Activated CD4-positive, alpha-beta T cell treated with anti-CD3 and anti-CD28 coated beads, Interleukin-2, amount 50 U/mL, for 48 hours (primary cell): ENCODE measurements around the gene ZFYVE1.
"Not testable (repeated sequence)": the region's sequence is repeated elsewhere in the genome, so short reads cannot be mapped to it uniquely, and the experiment has no call there.

ENCODE experiments used
- DNase-seq, 2 experiments: peaks; one replicate each; pipeline ENCODE4 v3.0.0-alpha.2; 2020

ZFYVE1 gene

GRCh38 chr14:72957213-72957612 is 69.7 kb downstream of the ZFYVE1 start:
- DNase-seq, result no peak

- DNase-seq, result not testable (repeated sequence)
Observed at GRCh38 chr14:72956741-72957140, 70.2 kb downstream of the ZFYVE1 start.

GRCh38 chr14:72952171-72952570 is 74.7 kb downstream of the ZFYVE1 start:
- no peak for DNase-seq

- peak; percentile 73 to 76 for DNase-seq
Observed at GRCh38 chr14:72948481-72949138, 78.3 kb downstream of the ZFYVE1 start.

GRCh38 chr14:72947366-72948160 is 79.3 kb downstream of the ZFYVE1 start:
- DNase-seq, result no peak

GRCh38 chr14:72946491-72946890 is 80.4 kb downstream of the ZFYVE1 start:
- DNase-seq, result no peak

GRCh38 chr14:72945356-72946027 is 81.4 kb downstream of the ZFYVE1 start:
- DNase-seq, result no peak

GRCh38 chr14:72943876-72944430 is 83.0 kb downstream of the ZFYVE1 start:
- no peak for DNase-seq

- no peak for DNase-seq
Observed at GRCh38 chr14:72942934-72943333, 84.0 kb downstream of the ZFYVE1 start.

- no peak for DNase-seq
Observed at GRCh38 chr14:72941286-72941985, 85.5 kb downstream of the ZFYVE1 start.

GRCh38 chr14:72939630-72940029 is 87.3 kb downstream of the ZFYVE1 start:
- DNase-seq, result no peak

- no peak for DNase-seq
Observed at GRCh38 chr14:72932893-72933292, 94.0 kb downstream of the ZFYVE1 start.

GRCh38 chr14:72929316-72930080 is 97.4 kb downstream of the ZFYVE1 start:
- DNase-seq, result no peak

- DNase-seq, result no peak
Observed at GRCh38 chr14:72928872-72929271, 98.0 kb downstream of the ZFYVE1 start.

- DNase-seq, result peak; percentile 94 to 96
Observed at GRCh38 chr14:72926292-72927028, 100.4 kb downstream of the ZFYVE1 start, which contains the start of gene DCAF4. DCAF4 (plus strand) TSS chr14:72926464; CDS start chr14:72937979, 11,515 bp downstream.

GRCh38 chr14:72925815-72926291 is 101.1 kb downstream of the ZFYVE1 start:
- DNase-seq, result no peak

- DNase-seq, result no peak
Observed at GRCh38 chr14:72925171-72925759, 101.6 kb downstream of the ZFYVE1 start.

GRCh38 chr14:72924337-72924736 is 102.6 kb downstream of the ZFYVE1 start:
- no peak for DNase-seq

- no peak for DNase-seq
Observed at GRCh38 chr14:72921396-72921795, 105.5 kb downstream of the ZFYVE1 start.

GRCh38 chr14:72920008-72920407 is 106.9 kb downstream of the ZFYVE1 start:
- DNase-seq, result no peak
